Adrenal gland (tissue), 12 donors: Measurements from ENCODE around the gene MRGPRG. TPM values are rescaled to one million over a fixed set of nuclear protein-coding genes. Genes with fewer than 3 reads are reported as not detected.

ENCODE experiments used
- DNase-seq, 7 donors: peaks; one replicate each; pipeline ENCODE4 v3.0.0-alpha.2; 2019 to 2020
- H3K27ac ChIP-seq, 5 donors: fragments of 200-600 bp; sonication (generic) in 4 of 5; 1 replicate in 3 of 5; 2 replicates in 2 of 5; pipeline versions ENCODE4 v1.5.1 to v1.8.0; 2016 to 2020; ENCODE audit warnings: mild to moderate bottlenecking in 1 of 5
- H3K27me3 ChIP-seq: fragments of 200-600 bp; 2 replicates; pipeline ENCODE4 v1.8.0; 2021
- H3K36me3 ChIP-seq, 2 donors: fragments of 200-600 bp; replicated peaks in 1 of 2; 1 replicate in 1 of 2; 2 replicates in 1 of 2; pipeline versions ENCODE4 v1.5.1 to v1.8.0; 2018 to 2022
- H3K4me1 ChIP-seq, 2 donors: fragments of 200-600 bp; replicated peaks in 1 of 2; 1 replicate in 1 of 2; 2 replicates in 1 of 2; pipeline versions ENCODE4 v1.5.1 to v1.8.0; 2018 to 2021
- H3K4me3 ChIP-seq, 4 donors: fragments of 200-600 bp; sonication (generic) in 3 of 4; one replicate each; pipeline ENCODE4 v1.5.1; 2016 to 2018
- H3K9me3 ChIP-seq, 3 donors: fragments of 200-600 bp; sonication (generic) in 1 of 3; replicated peaks in 1 of 3; 1 replicate in 2 of 3; 2 replicates in 1 of 3; pipeline versions ENCODE4 v1.5.1 to v1.8.0; 2016 to 2021
- POLR2A ChIP-seq, 2 donors: fragments of 450-650 bp; IDR thresholded peaks; one replicate each; pipeline ENCODE4 v1.6.1; 2017; ENCODE audit warnings: antibody characterized with exemption in 2 of 2, mild to moderate bottlenecking in 2 of 2, moderate library complexity in 1 of 2
- WGBS, 4 donors: extraction: QIAGEN DNeasy Blood & Tissue Kit in 2 of 4; methylation state at CpG; one replicate each; pipeline versions ENCODE4 v1.1.5 to v1.1.7; 2013 to 2017; 5-methylcytosine and 5-hydroxymethylcytosine counted together
- intact Hi-C, 2 donors: fragments of 100-400 bp; cut with DNase I; formaldehyde crosslinking; loops; one replicate each; pipeline versions ENCODE4 v1.14.1 to v1.15.0; 2022 to 2023
- polyA plus RNA-seq, 3 donors: library from polyadenylated mRNA; stranded (reverse); fragments of 200-250 nt in 2 of 3; fragments of 350-450 nt in 1 of 3; fragmentation: Illumina TruSeq in 1 of 3; extraction: RNeasy Lipid Tissue Mini Kit (QIAGEN cat#74804) in 1 of 3; gene quantifications; one replicate each; pipeline ENCODE4 v1.2.3, GENCODE V29; 2013 to 2014
- total RNA-seq, 9 donors: library from RNA; depleted of rRNA in 4 of 9; stranded (reverse); fragments of >200 nt in 4 of 9; fragments of 120-200 nt in 1 of 9; fragmentation: NEBNext Ultra II Directional in 1 of 9; extraction: Animal tissue kit (Norgen Biotek cat#: 25700) in 1 of 9; gene quantifications; one replicate each; pipeline versions ENCODE4 v1.1.0 to v1.2.4, GENCODE V29; 2013 to 2023
- TF ChIP-seq, protein P1 (sequence below), 6 experiments: fragments of 450-650 bp in 4 of 6; fragments of 200-600 bp in 2 of 6; sonication (generic) in 1 of 6; IDR thresholded peaks; 1 replicate in 5 of 6; 2 replicates in 1 of 6; pipeline versions ENCODE4 v1.5.1 to v1.8.0; 2016 to 2021; ENCODE audit warnings: antibody characterized with exemption in 6 of 6, mild to moderate bottlenecking in 2 of 6, moderate library complexity in 1 of 6
- donor health status: healthy with polysubstance abuse.
- donor health status: Bipolar disorder and iron deficiency.
- donor health status: DM: yes; HTN: yes; CAD: no.
- donor health status: DM: no; HTN: no; CAD: no.
- donor health status: DM: no; HTN: no; CAD: no.
- donor health status: DM: yes; HTN: yes; CAD: no.

The MRGPRG gene
- total and polyA plus RNA-seq, 12 donors: not detected

DNA sequence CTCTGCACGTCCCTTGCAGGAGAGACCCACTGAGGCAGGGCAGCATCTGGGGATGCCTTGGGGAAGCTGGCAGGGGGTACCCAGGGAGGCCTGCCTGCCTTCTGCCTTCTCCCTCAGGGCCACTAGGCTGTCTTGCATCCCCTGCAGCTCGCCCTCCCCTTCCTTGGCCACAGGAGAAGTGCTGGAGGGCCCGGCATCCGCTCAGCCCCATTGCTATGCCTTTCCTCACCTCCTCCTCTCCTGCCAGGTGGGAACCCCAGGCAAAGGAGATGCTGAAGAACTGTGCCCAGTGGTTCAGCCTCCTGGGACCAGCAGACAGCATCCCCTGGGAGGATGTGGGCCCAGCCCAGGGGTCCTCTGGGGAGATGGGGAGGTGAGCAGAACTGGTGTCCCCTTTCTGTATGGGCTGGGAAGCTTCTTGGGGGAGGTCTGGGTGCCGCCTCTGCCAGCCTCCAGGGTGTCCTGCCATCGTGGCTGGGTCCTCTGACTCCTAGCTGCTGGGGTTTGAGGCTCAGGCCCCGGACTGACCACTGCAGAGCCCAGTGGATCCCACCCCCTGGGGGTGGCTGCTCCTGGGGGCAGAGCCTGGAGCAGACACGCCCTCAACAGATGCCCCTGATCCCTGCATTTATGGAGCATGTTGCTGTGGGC is 20.6 kb downstream of the MRGPRG start:
- H3K27me3 ChIP-seq: peaks cover 21% of the 10 kb centered on the region
- H3K4me1 ChIP-seq: peaks cover 0 to 4% of the 10 kb centered on the region in 2 donors
- H3K9me3 ChIP-seq: no peaks in the 10 kb centered on the region
- WGBS, 4 donors: 83 to 88% (median 85%) methylated on average over 2 to 8 of the region's 8 CpGs
- H3K27ac ChIP-seq: no peak overlapping the region
- no peak for TF ChIP-seq POLR2A (IDR thresholded peaks at IDR 0.05)
- TF ChIP-seq, protein P1, sequence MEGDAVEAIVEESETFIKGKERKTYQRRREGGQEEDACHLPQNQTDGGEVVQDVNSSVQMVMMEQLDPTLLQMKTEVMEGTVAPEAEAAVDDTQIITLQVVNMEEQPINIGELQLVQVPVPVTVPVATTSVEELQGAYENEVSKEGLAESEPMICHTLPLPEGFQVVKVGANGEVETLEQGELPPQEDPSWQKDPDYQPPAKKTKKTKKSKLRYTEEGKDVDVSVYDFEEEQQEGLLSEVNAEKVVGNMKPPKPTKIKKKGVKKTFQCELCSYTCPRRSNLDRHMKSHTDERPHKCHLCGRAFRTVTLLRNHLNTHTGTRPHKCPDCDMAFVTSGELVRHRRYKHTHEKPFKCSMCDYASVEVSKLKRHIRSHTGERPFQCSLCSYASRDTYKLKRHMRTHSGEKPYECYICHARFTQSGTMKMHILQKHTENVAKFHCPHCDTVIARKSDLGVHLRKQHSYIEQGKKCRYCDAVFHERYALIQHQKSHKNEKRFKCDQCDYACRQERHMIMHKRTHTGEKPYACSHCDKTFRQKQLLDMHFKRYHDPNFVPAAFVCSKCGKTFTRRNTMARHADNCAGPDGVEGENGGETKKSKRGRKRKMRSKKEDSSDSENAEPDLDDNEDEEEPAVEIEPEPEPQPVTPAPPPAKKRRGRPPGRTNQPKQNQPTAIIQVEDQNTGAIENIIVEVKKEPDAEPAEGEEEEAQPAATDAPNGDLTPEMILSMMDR (IDR thresholded peaks at IDR 0.05): no peak
- DNase-seq: peak in 1 of 7 donors; percentile 5
- H3K36me3 ChIP-seq: no peaks in the 10 kb centered on the region
- intact Hi-C loops: no loop called here
- H3K4me3 ChIP-seq: no peak overlapping the region

DNA sequence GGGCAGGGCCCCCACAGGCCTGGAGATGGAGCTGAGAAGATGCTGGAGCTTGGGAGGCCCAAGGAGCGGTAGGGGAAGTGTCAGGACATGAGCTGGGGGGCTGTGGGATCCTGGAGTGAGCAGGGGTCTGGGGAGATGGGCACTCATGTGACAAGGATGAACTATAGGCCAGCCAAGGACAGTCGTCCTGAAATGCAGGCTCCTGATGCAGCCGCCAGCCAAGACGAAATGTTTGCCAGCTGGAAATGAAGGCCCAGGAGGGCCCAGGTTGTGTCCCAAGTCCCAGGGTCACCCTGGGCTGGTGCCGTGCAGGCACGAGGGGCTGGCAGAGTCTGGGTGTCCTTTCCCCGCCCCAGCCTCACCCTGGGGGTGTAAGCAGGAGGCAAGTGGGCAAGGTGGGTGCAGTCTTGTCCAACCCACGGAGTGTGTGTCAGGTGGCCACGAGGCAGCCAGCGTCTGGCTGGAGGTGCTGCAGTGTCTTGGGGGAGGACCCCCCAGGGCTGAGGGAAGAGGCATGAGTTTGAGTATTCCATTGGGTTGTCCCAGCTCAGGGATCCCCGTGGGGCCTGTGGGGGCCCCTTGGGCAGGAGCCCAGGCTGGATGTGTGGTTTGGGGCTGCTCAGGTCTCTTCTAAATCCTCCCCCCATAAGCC is 21.4 kb downstream of the MRGPRG start:
- Histone ChIP-seq H3K9me3 (no peaks in the 10 kb centered on the region), H3K4me3 (no peak overlapping the region), H3K27ac (no peak overlapping the region), H3K36me3 (no peaks in the 10 kb centered on the region), H3K27me3 (peaks cover 13% of the 10 kb centered on the region), H3K4me1 (peaks cover 0 to 4% of the 10 kb centered on the region in 2 donors)
- DNase-seq: peak in 1 of 7 donors; percentile 9
- no peak for TF ChIP-seq POLR2A (IDR thresholded peaks at IDR 0.05)
- TF ChIP-seq, protein P1 (IDR thresholded peaks at IDR 0.05): no peak
- intact Hi-C loops: no loop called here
- 76 to 85% (median 81%) methylated on average over 4 to 11 of the region's 11 CpGs for WGBS, 4 donors

DNA sequence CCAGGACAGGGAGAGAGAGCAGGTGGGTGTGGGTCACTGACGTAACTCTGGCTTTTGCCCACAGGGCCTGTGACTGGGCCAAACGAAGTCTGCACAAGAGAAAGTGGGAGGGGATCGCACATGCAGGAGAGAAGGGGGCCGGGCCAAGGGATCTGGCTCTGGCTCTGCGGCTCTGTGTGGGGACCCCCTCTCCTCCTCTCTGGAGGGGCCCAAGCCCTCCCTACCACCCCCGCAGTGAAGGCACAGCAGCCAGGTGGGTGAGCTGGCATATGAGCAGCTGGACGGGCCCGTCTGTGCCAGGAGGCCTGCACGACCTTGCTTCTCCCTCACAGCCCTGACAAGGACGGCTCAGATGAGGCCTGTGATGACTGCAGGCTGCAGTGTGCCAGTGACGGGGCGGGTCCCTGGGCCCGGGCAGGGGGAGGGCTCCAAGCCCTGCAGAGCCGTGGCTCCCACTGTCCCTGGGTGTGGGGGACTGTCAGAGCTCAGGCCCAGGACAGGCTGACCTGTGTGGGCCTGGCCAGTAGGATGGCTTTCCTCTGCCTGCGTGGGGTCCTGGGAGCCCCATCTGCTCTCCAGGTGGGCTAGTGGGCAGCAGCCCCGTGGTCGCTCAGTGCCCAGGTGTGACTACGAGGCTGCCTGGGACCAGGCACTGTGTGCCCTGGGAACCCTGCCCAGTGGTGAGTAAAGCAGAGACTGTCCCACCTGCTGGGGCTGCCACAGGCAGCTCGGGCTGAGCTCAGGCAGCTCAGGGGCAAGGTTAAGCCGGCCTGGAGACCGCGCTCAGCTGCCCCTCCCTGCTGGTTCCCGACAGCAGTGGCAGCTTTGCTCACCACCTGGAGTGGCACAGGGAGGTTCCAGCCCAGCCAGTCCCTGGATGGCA is 22.2 kb downstream of the MRGPRG start:
- H3K4me1 ChIP-seq: peaks cover 0 to 4% of the 10 kb centered on the region in 2 donors
- TF ChIP-seq, protein P1 (IDR thresholded peaks at IDR 0.05): no peak
- TF ChIP-seq POLR2A (IDR thresholded peaks at IDR 0.05): no peak
- H3K27me3 ChIP-seq: peaks cover 6% of the 10 kb centered on the region
- intact Hi-C loops: no loop called here
- no peaks in the 10 kb centered on the region for H3K36me3 ChIP-seq
- peak overlapping the region in 3 of 5 donors; percentile 15 to 75 (median 26) for H3K27ac ChIP-seq
- H3K9me3 ChIP-seq: no peaks in the 10 kb centered on the region
- no peak overlapping the region for H3K4me3 ChIP-seq
- peak; percentile 47 to 83 (median 74) for DNase-seq
- WGBS, 4 donors: 50 to 68% (median 55%) methylated on average over 7 to 23 of the region's 23 CpGs
